GM21515 (cell line): Measurements from ENCODE around the gene CROCC2.

Experiments used
- ATAC-seq: cut with Tn5 transposase; IDR thresholded peaks from one replicate; pipeline ENCODE4 v1.9.1; 2021; ENCODE audit not compliant: unreplicated experiment

The CROCC2 gene

GRCh38 chr2:240904216-240905175 lies 1.6 kb upstream of the CROCC2 start:
- no peak for ATAC-seq

- ATAC-seq = no peak
These were observed 857 bp upstream of the CROCC2 start for GRCh38 chr2:240905176-240905781.

- ATAC-seq = no peak
These were observed 915 bp downstream of the CROCC2 start for GRCh38 chr2:240906911-240907590.

- no peak for ATAC-seq
These were observed 3.3 kb downstream of the CROCC2 start for GRCh38 chr2:240909216-240909974.

- ATAC-seq = no peak
These were observed 5.6 kb downstream of the CROCC2 start for GRCh38 chr2:240911641-240912265.

GRCh38 chr2:240912878-240913809 lies 7.0 kb downstream of the CROCC2 start:
- ATAC-seq = no peak

GRCh38 chr2:240913810-240914644 lies 7.9 kb downstream of the CROCC2 start:
- ATAC-seq = no peak

- no peak for ATAC-seq
These were observed 8.7 kb downstream of the CROCC2 start for GRCh38 chr2:240914645-240915525.

- ATAC-seq = no peak
These were observed 9.6 kb downstream of the CROCC2 start for GRCh38 chr2:240915526-240916341.

- ATAC-seq = no peak
These were observed 10.5 kb downstream of the CROCC2 start for GRCh38 chr2:240916571-240917008.

- ATAC-seq = no peak
These were observed 11.0 kb downstream of the CROCC2 start for GRCh38 chr2:240917009-240917683.

- ATAC-seq = no peak
These were observed 11.6 kb downstream of the CROCC2 start for GRCh38 chr2:240917684-240918257.

- no peak for ATAC-seq
These were observed 12.3 kb downstream of the CROCC2 start for GRCh38 chr2:240918258-240919091.

GRCh38 chr2:240919161-240919781 lies 13.1 kb downstream of the CROCC2 start:
- no peak for ATAC-seq
